GM18907 (cell line): ENCODE results near the gene ABO.
"Not testable (repeated sequence)": the region's sequence is repeated elsewhere in the genome, so short reads cannot be mapped to it uniquely, and the experiment has no call there.

Experiments
- ATAC-seq: cut with Tn5 transposase; IDR thresholded peaks from one replicate; pipeline ENCODE4 v1.9.1; 2021; ENCODE audit warnings: mild to moderate bottlenecking, moderate library complexity; ENCODE audit not compliant: unreplicated experiment

ABO gene

GRCh38 chr9:133207021-133207531 is 67.9 kb downstream of the ABO start:
- no peak for ATAC-seq

- ATAC-seq: no peak
These were observed 68.7 kb downstream of the ABO start for GRCh38 chr9:133205996-133206931.

- not testable (repeated sequence) for ATAC-seq
These were observed 69.5 kb downstream of the ABO start for GRCh38 chr9:133205481-133205887.
